CD8-positive, alpha-beta memory T cell (primary cell): ENCODE results near the gene SPAST. TPM values are rescaled to one million over a fixed set of nuclear protein-coding genes. Genes with fewer than 3 reads are reported as not detected.
"Not testable (repeated sequence)": the region's sequence is repeated elsewhere in the genome, so short reads cannot be mapped to it uniquely, and the experiment has no call there.

ENCODE experiments used
- CTCF ChIA-PET: fragments of 350-600 bp; sonication (Branson Sonifier 250); formaldehyde crosslinking; loops from one replicate; lab custom pipeline; 2021; ENCODE audit warnings: antibody characterized with exemption; lab: Charles Lee
- POLR2A ChIA-PET: fragments of 350-600 bp; sonication (Branson Sonifier 250); formaldehyde crosslinking; loops from one replicate; lab custom pipeline; 2021; ENCODE audit warnings: antibody characterized with exemption; lab: Charles Lee
- DNase-seq, 5 donors: peaks; one replicate each; pipeline versions ENCODE4 v3.0.0 to v3.0.0-alpha.2; 2020 to 2022; ENCODE audit warnings: mixed read lengths in 1 of 5
- H3K27ac ChIP-seq: one replicate; pipeline ENCODE4 v1.7.0; 2013; ENCODE audit warnings: low read depth, mild to moderate bottlenecking, low read length, moderate library complexity
- H3K27me3 ChIP-seq: 2 replicates; pipeline ENCODE4 v1.7.0; 2013; ENCODE audit warnings: low read length, mild to moderate bottlenecking; ENCODE audit not compliant: insufficient read depth, poor library complexity, severe bottlenecking
- H3K36me3 ChIP-seq: 2 replicates; pipeline ENCODE4 v1.7.0; 2013; ENCODE audit warnings: mild to moderate bottlenecking, low read length, moderate library complexity; ENCODE audit not compliant: insufficient read depth
- H3K4me1 ChIP-seq: 2 replicates; pipeline ENCODE4 v1.7.0; 2013; ENCODE audit warnings: mild to moderate bottlenecking, low read length, moderate library complexity; ENCODE audit not compliant: insufficient read depth
- H3K4me3 ChIP-seq: 2 replicates; pipeline ENCODE4 v1.7.0; 2013; ENCODE audit warnings: mild to moderate bottlenecking, low read length
- H3K9me3 ChIP-seq: 2 replicates; pipeline ENCODE4 v1.7.0; 2013; ENCODE audit warnings: mild to moderate bottlenecking, low read length
- H3K27ac Mint-ChIP-seq, 8 donors: one replicate each; pipeline ENCODE4 v1.8.0; 2020 to 2021; ENCODE audit warnings: mixed read lengths in 8 of 8, mild to moderate bottlenecking in 6 of 8, inconsistent platforms in 3 of 8, moderate library complexity in 3 of 8
- H3K27me3 Mint-ChIP-seq, 2 donors: one replicate each; pipeline ENCODE4 v1.8.0; 2020 to 2021; ENCODE audit warnings: mixed read lengths in 2 of 2, mild to moderate bottlenecking in 1 of 2, moderate library complexity in 1 of 2
- H3K36me3 Mint-ChIP-seq, 3 donors: one replicate each; pipeline ENCODE4 v1.8.0; 2020 to 2021; ENCODE audit warnings: mixed read lengths in 3 of 3, inconsistent platforms in 1 of 3, mild to moderate bottlenecking in 1 of 3
- H3K4me1 Mint-ChIP-seq, 3 donors: one replicate each; pipeline ENCODE4 v1.8.0; 2020 to 2021; ENCODE audit warnings: mixed read lengths in 3 of 3, inconsistent platforms in 1 of 3, mild to moderate bottlenecking in 1 of 3
- H3K4me3 Mint-ChIP-seq, 7 donors: one replicate each; pipeline ENCODE4 v1.8.0; 2020 to 2021; ENCODE audit warnings: mixed read lengths in 7 of 7, mild to moderate bottlenecking in 6 of 7, moderate library complexity in 4 of 7, inconsistent platforms in 2 of 7
- H3K9me3 Mint-ChIP-seq, 5 donors: one replicate each; pipeline ENCODE4 v1.8.0; 2020 to 2022; ENCODE audit warnings: mixed read lengths in 5 of 5, mild to moderate bottlenecking in 3 of 5, moderate library complexity in 2 of 5, inconsistent platforms in 1 of 5
- polyA plus RNA-seq: library from polyadenylated mRNA; unstranded; fragments of 300-500 nt; fragmentation: Illumina TruSeq; gene quantifications from one replicate; pipeline ENCODE4 v1.2.3, GENCODE V29; 2021
- total RNA-seq, 2 experiments: library from RNA; stranded (reverse); gene quantifications; one replicate each; pipeline ENCODE4 v1.2.3, GENCODE V29; 2021

Gene SPAST
- total and polyA plus RNA-seq, 3 experiments from 2014 or later = 10.6 to 20.4 (median 19.7) TPM

- no peak for DNase-seq
- POLR2A ChIA-PET = no interaction called here
- no peaks in the 10 kb centered on the region for H3K4me1 ChIP-seq
- Mint-ChIP-seq H3K36me3 (peaks cover 4 to 67% (median 16%) of the 10 kb centered on the region in 3 donors), H3K4me3 (no peak overlapping the region), H3K27me3 (no peaks in the 10 kb centered on the region), H3K9me3 (no peaks in the 10 kb centered on the region), H3K27ac (peak overlapping the region in 2 of 8 donors; percentile 17 to 79), H3K4me1 (peaks cover 0 to 1% (median 0%) of the 10 kb centered on the region in 3 donors)
- no peak overlapping the region for H3K4me3 ChIP-seq
- no peaks in the 10 kb centered on the region for H3K27me3 ChIP-seq
- peaks cover 19% of the 10 kb centered on the region for H3K36me3 ChIP-seq
- no peaks in the 10 kb centered on the region for H3K9me3 ChIP-seq
- CTCF ChIA-PET = no interaction called here
- H3K27ac ChIP-seq = no peak overlapping the region
These were observed 65.7 kb downstream of the SPAST start for GRCh38 chr2:32129086-32129485.

- peak in 2 of 5 donors; percentile 3 to 11 for DNase-seq
- peaks cover 13% of the 10 kb centered on the region for H3K36me3 ChIP-seq
- H3K4me1 ChIP-seq = no peaks in the 10 kb centered on the region
- Mint-ChIP-seq H3K9me3 (no peaks in the 10 kb centered on the region), H3K4me3 (no peak overlapping the region), H3K27me3 (no peaks in the 10 kb centered on the region), H3K36me3 (peaks cover 19 to 68% (median 20%) of the 10 kb centered on the region in 3 donors), H3K27ac (peak overlapping the region in 1 of 8 donors; percentile 24), H3K4me1 (peaks cover 0 to 1% (median 0%) of the 10 kb centered on the region in 3 donors)
- CTCF ChIA-PET = no interaction called here
- H3K9me3 ChIP-seq = no peaks in the 10 kb centered on the region
- no peak overlapping the region for H3K27ac ChIP-seq
- POLR2A ChIA-PET = interaction anchor here (0.7 kb wide), 1 partner anchor 338 kb away, joined by 4 read pairs; no protein-coding TSS in a partner anchor
- H3K4me3 ChIP-seq = no peak overlapping the region
- H3K27me3 ChIP-seq = no peaks in the 10 kb centered on the region
These were observed 72.1 kb downstream of the SPAST start for GRCh38 chr2:32135409-32135808.

GRCh38 chr2:32136097-32136496 lies 72.7 kb downstream of the SPAST start:
- no peaks in the 10 kb centered on the region for H3K27me3 Mint-ChIP-seq
- Histone ChIP-seq H3K27ac (no peak overlapping the region), H3K27me3 (no peaks in the 10 kb centered on the region), H3K36me3 (peaks cover 8% of the 10 kb centered on the region), H3K4me1 (no peaks in the 10 kb centered on the region), H3K9me3 (no peaks in the 10 kb centered on the region), H3K4me3 (no peak overlapping the region)
- H3K4me1 Mint-ChIP-seq = peaks cover 0 to 4% (median 1%) of the 10 kb centered on the region in 3 donors
- ChIA-PET POLR2A (interaction anchor here (0.7 kb wide), 1 partner anchor 337 kb away, joined by 4 read pairs; no protein-coding TSS in a partner anchor), CTCF (no interaction called here)
- H3K4me3 Mint-ChIP-seq = no peak overlapping the region
- no peak for DNase-seq
- H3K9me3 Mint-ChIP-seq = no peaks in the 10 kb centered on the region
- H3K36me3 Mint-ChIP-seq = peaks cover 20 to 66% (median 22%) of the 10 kb centered on the region in 3 donors
- H3K27ac Mint-ChIP-seq = no peak overlapping the region

- peaks cover 2 to 40% (median 5%) of the 10 kb centered on the region in 3 donors for H3K36me3 Mint-ChIP-seq
- H3K27me3 Mint-ChIP-seq, H3K4me3 ChIP-seq, H3K27ac Mint-ChIP-seq, H3K36me3 ChIP-seq, H3K27ac ChIP-seq, H3K27me3 ChIP-seq, H3K9me3 Mint-ChIP-seq, H3K4me1 ChIP-seq, H3K4me1 Mint-ChIP-seq, DNase-seq, H3K4me3 Mint-ChIP-seq, POLR2A ChIA-PET, H3K9me3 ChIP-seq: not testable (repeated sequence)
- CTCF ChIA-PET = interaction anchor here (1.1 kb wide), 1 partner anchor 71 kb away, joined by 3 read pairs; no protein-coding TSS in a partner anchor
These were observed 88.2 kb downstream of the SPAST start for GRCh38 chr2:32151544-32151943.

GRCh38 chr2:32159678-32160077 lies 96.3 kb downstream of the SPAST start:
- DNase-seq = no peak
- no peaks in the 10 kb centered on the region for H3K36me3 ChIP-seq
- H3K4me1 ChIP-seq = no peaks in the 10 kb centered on the region
- H3K4me3 ChIP-seq = no peak overlapping the region
- H3K4me3 Mint-ChIP-seq = no peak overlapping the region
- H3K9me3 ChIP-seq = no peaks in the 10 kb centered on the region
- CTCF ChIA-PET = no interaction called here
- H3K27me3 ChIP-seq = no peaks in the 10 kb centered on the region
- H3K9me3 Mint-ChIP-seq = no peaks in the 10 kb centered on the region
- H3K36me3 Mint-ChIP-seq = peaks cover 0 to 15% (median 0%) of the 10 kb centered on the region in 3 donors
- POLR2A ChIA-PET = no interaction called here
- H3K27me3 Mint-ChIP-seq = no peaks in the 10 kb centered on the region
- H3K4me1 Mint-ChIP-seq = peaks cover 3 to 5% (median 3%) of the 10 kb centered on the region in 3 donors
- peak overlapping the region in 1 of 8 donors; percentile 50 for H3K27ac Mint-ChIP-seq
- H3K27ac ChIP-seq = no peak overlapping the region

- Histone ChIP-seq H3K9me3 (no peaks in the 10 kb centered on the region), H3K27ac (no peak overlapping the region), H3K4me3 (no peak overlapping the region), H3K36me3 (no peaks in the 10 kb centered on the region), H3K27me3 (no peaks in the 10 kb centered on the region), H3K4me1 (no peaks in the 10 kb centered on the region)
- Mint-ChIP-seq H3K27me3 (peaks cover 0 to 1% of the 10 kb centered on the region in 2 donors), H3K36me3 (peaks cover 0 to 12% (median 0%) of the 10 kb centered on the region in 3 donors), H3K9me3 (no peaks in the 10 kb centered on the region), H3K27ac (peak overlapping the region in 1 of 8 donors; percentile 15), H3K4me1 (peaks cover 15 to 17% (median 16%) of the 10 kb centered on the region in 3 donors), H3K4me3 (peak overlapping the region in 1 of 7 donors; percentile 85)
- CTCF ChIA-PET = no interaction called here
- DNase-seq = no peak
- POLR2A ChIA-PET = no interaction called here
These were observed 97.9 kb downstream of the SPAST start for GRCh38 chr2:32161296-32161695.

- POLR2A ChIA-PET, CTCF ChIA-PET: not testable (repeated sequence)
- peak overlapping the region; percentile 65 to 100 (median 99) for H3K4me3 Mint-ChIP-seq
These were observed 100.9 kb downstream of the SPAST start for GRCh38 chr2:32164254-32164653.

GRCh38 chr2:32165027-32165347 lies 101.6 kb downstream of the SPAST start:
- H3K27me3 Mint-ChIP-seq, DNase-seq, H3K9me3 Mint-ChIP-seq, H3K4me1 ChIP-seq, H3K36me3 ChIP-seq, H3K9me3 ChIP-seq, CTCF ChIA-PET, H3K27me3 ChIP-seq: not testable (repeated sequence)
- POLR2A ChIA-PET = interaction anchor here (1.1 kb wide), 1 partner anchor 101 kb away, joined by 5 read pairs; no protein-coding TSS in a partner anchor
- Mint-ChIP-seq H3K36me3 (peaks cover 0 to 19% (median 5%) of the 10 kb centered on the region in 3 donors), H3K4me3 (peak overlapping the region; percentile 95 to 100 (median 99)), H3K4me1 (peaks cover 26 to 41% (median 40%) of the 10 kb centered on the region in 3 donors), H3K27ac (peak overlapping the region; percentile 83 to 99 (median 98))
- H3K27ac ChIP-seq = peak overlapping the region; percentile 73
- H3K4me3 ChIP-seq = peak overlapping the region; percentile 86

More at GRCh38 chr2:32164254-32164653, 100.9 kb downstream of the SPAST start:
- H3K36me3 ChIP-seq, H3K27me3 ChIP-seq, DNase-seq, H3K4me1 ChIP-seq, H3K9me3 Mint-ChIP-seq, H3K27me3 Mint-ChIP-seq, H3K9me3 ChIP-seq, H3K4me3 ChIP-seq: not testable (repeated sequence)
- Mint-ChIP-seq H3K4me1 (peaks cover 29 to 39% (median 35%) of the 10 kb centered on the region in 3 donors), H3K27ac (peak overlapping the region in 3 of 8 donors; percentile 12 to 83 (median 33)), H3K36me3 (peaks cover 0 to 19% (median 5%) of the 10 kb centered on the region in 3 donors)
- H3K27ac ChIP-seq = peak overlapping the region; percentile 14
